Measurements from ENCODE around the gene GPR78. TPM values are rescaled to one million over a fixed set of nuclear protein-coding genes. Genes with fewer than 3 reads are reported as not detected.

GPR78 gene
- total RNA-seq, 6 experiments from 2014 or later: 0.05 to 0.14 (median 0.09) TPM; not detected in 2

DNA sequence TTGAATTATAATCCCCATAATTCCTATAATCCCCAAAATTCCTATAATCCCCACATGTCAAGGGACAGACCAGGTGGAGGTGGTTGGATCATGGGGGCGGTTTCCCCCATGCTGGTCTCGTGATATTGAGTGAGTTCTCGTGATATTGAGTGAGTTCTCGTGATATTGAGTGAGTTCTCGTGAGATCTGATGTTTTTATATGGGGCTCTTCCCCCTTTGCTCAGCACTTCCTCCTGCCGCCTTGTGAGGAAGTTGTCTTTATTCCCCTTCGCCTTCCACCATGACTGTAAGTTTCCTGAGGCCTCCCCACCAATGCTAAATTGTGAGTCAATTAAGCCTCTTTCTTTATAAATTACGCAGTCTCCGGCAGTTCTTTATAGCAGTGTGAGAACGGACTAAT, 36.6 kb upstream of the GPR78 start:
- TF ChIP-seq, protein P1, sequence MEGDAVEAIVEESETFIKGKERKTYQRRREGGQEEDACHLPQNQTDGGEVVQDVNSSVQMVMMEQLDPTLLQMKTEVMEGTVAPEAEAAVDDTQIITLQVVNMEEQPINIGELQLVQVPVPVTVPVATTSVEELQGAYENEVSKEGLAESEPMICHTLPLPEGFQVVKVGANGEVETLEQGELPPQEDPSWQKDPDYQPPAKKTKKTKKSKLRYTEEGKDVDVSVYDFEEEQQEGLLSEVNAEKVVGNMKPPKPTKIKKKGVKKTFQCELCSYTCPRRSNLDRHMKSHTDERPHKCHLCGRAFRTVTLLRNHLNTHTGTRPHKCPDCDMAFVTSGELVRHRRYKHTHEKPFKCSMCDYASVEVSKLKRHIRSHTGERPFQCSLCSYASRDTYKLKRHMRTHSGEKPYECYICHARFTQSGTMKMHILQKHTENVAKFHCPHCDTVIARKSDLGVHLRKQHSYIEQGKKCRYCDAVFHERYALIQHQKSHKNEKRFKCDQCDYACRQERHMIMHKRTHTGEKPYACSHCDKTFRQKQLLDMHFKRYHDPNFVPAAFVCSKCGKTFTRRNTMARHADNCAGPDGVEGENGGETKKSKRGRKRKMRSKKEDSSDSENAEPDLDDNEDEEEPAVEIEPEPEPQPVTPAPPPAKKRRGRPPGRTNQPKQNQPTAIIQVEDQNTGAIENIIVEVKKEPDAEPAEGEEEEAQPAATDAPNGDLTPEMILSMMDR (IDR thresholded peaks at IDR 0.05): no peak
- no peak overlapping the region for H3K27ac Mint-ChIP-seq
- DNase-seq: no peak
- peaks cover 26% of the 10 kb centered on the region for H3K27me3 Mint-ChIP-seq (ENCODE audit: insufficient read depth)
- H3K4me3 Mint-ChIP-seq: no peak overlapping the region
- H3K9me3 Mint-ChIP-seq: peaks cover 22% of the 10 kb centered on the region
- no peaks in the 10 kb centered on the region; the same call in 1 of the 2 replicates for H3K36me3 Mint-ChIP-seq (ENCODE audit: low read depth)
- H3K4me1 Mint-ChIP-seq (ENCODE audit: low read depth): peaks cover 31% of the 10 kb centered on the region

DNA sequence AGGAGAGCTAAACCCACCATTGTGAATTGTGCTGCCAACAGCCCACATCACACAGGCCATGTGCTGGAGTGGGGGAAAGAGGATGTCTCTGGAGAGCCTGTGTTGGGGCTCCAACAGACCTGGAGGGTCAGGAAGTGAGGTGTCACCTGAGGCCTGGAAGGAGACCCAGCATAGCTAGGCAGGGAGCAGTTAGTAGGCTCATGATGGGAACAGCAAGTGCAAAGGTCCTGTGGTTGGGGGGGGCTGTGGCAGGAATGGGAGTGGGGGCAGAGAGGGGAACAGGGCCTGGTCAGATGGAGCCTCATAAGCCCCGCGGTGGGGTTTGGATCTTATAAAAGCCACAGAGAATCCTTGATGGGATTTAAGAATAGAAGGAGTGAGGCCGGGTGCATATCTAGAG, 35.9 kb upstream of the GPR78 start:
- Mint-ChIP-seq H3K9me3 (peaks cover 22% of the 10 kb centered on the region), H3K4me1 (ENCODE audit: low read depth) (peaks cover 25% of the 10 kb centered on the region), H3K27me3 (ENCODE audit: insufficient read depth) (peaks cover 30% of the 10 kb centered on the region), H3K27ac (no peak overlapping the region), H3K4me3 (no peak overlapping the region), H3K36me3 (ENCODE audit: low read depth) (no peaks in the 10 kb centered on the region; the same call in 1 of the 2 replicates)
- DNase-seq: no peak
- TF ChIP-seq, protein P1 (IDR thresholded peaks at IDR 0.05): no peak

DNA sequence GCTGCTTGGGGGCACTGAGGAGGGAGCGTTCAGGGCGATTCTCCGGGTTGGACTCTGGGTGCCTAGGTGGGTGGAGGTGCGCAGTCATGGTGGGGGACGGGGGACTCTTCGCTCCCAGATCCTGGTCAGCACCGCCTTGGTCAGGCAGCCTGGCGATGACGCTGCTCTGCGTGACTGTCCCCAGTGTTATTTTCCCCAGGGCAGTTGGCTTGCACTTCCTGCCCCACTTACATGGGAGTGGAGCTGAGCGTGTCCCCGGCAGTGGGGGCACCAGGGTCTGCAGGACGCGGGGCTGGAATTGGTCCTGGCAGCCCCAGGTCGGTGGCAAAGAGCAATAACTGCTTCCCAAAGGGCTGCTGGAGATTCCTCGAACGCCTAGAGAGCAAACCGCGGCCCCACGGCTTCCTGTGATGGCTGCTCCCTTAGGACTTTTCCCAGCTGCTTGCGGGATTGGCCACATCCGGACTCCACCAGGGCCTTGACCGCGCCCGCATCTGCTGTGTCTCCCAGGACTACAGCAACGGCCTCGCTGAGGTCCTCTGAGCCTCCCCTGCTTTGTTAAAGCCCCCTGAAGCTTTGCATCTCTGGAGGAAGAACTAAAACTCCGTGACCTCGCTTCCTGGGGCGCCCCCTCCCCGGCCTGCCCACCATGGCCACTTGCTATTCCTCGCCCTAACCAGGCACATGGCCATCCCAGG, 35.3 kb upstream of the GPR78 start:
- H3K4me1 Mint-ChIP-seq (ENCODE audit: low read depth): peaks cover 24% of the 10 kb centered on the region
- no peak overlapping the region for H3K4me3 Mint-ChIP-seq
- H3K27me3 Mint-ChIP-seq (ENCODE audit: insufficient read depth): peaks cover 32% of the 10 kb centered on the region
- H3K9me3 Mint-ChIP-seq: peaks cover 22% of the 10 kb centered on the region
- no peaks in the 10 kb centered on the region; the same call in 1 of the 2 replicates for H3K36me3 Mint-ChIP-seq (ENCODE audit: low read depth)
- no peak for DNase-seq
- TF ChIP-seq, protein P1 (IDR thresholded peaks at IDR 0.05): no peak
- no peak overlapping the region for H3K27ac Mint-ChIP-seq

DNA sequence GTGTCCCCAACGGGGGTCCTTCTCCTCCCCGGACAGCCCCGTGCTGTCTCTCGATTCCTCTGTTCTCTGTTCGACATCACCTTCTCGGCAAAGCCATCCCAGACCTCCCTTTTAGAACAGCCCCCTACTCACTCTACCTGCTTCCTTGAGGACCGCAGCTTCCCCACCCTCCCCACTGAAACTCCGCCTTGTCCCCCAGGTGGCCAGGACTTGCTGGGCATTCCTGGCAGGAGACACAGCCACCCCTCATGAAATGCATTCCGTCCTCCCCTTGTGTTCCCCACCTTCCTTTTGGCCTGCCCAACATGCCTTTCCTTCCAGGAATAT, 34.8 kb upstream of the GPR78 start:
- H3K36me3 Mint-ChIP-seq (ENCODE audit: low read depth): no peaks in the 10 kb centered on the region; the same call in 1 of the 2 replicates
- H3K27ac Mint-ChIP-seq: no peak overlapping the region

DNA sequence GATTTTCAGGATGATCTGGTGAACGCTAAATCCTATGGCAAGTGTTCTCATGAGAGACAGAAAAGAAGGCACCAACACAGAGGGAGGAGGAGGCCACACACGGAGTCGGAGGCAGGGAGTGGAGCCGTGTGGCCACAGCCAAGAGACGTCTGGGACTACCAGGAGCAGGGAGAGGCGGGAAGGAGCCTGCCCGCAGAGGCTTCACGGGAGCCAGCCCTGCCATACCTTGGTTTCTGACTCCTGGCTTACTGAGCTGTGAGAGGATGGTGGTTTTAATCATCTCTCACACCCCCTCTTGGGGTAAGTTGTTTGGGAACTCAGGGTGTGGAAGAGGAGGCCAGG, 33.5 kb upstream of the GPR78 start:
- Mint-ChIP-seq H3K4me3 (no peak overlapping the region), H3K27me3 (ENCODE audit: insufficient read depth) (peaks cover 30% of the 10 kb centered on the region), H3K9me3 (peaks cover 27% of the 10 kb centered on the region), H3K4me1 (ENCODE audit: low read depth) (peaks cover 20% of the 10 kb centered on the region), H3K36me3 (ENCODE audit: low read depth) (peaks cover 3% of the 10 kb centered on the region; the same call in 1 of the 2 replicates), H3K27ac (no peak overlapping the region)
- DNase-seq: no peak
- TF ChIP-seq, protein P1 (IDR thresholded peaks at IDR 0.05): no peak

More for the DNA sequence above, 34.8 kb upstream of the GPR78 start:
- TF ChIP-seq, protein P1 (IDR thresholded peaks at IDR 0.05): no peak
- Mint-ChIP-seq H3K4me1 (ENCODE audit: low read depth) (peaks cover 20% of the 10 kb centered on the region), H3K9me3 (peaks cover 22% of the 10 kb centered on the region), H3K4me3 (no peak overlapping the region), H3K27me3 (ENCODE audit: insufficient read depth) (peaks cover 32% of the 10 kb centered on the region)
- DNase-seq: no peak
